ENCODE measurements around the gene FCRL3. TPM values are rescaled to one million over a fixed set of nuclear protein-coding genes. Genes with fewer than 3 reads are reported as not detected.
A peak's percentile ranks its signal among the peaks of the same experiment; 100 is the strongest.
"Not testable (repeated sequence)": the region's sequence is repeated elsewhere in the genome, so short reads cannot be mapped to it uniquely, and the experiment has no call there.

Gene FCRL3
- polyA plus RNA-seq (ENCODE audit: insufficient read length), result not detected
- long read RNA-seq, donor 1, result 0 reads
- long read RNA-seq, donor 2, result 0 reads
- long read RNA-seq, donor 3, result 0 reads
- long read RNA-seq, donor 4, result 0 reads
- long read RNA-seq, donor 5, partial matches to known transcripts, result 0 of 1 reads
- long read RNA-seq, donor 5, other reads (novel, unspliced or antisense), result 0 of 1 reads
- long read RNA-seq, donor 6, result 0 reads
- long read RNA-seq, donor 7, result 0 reads
- long read RNA-seq, donor 8, result 0 reads

DNA sequence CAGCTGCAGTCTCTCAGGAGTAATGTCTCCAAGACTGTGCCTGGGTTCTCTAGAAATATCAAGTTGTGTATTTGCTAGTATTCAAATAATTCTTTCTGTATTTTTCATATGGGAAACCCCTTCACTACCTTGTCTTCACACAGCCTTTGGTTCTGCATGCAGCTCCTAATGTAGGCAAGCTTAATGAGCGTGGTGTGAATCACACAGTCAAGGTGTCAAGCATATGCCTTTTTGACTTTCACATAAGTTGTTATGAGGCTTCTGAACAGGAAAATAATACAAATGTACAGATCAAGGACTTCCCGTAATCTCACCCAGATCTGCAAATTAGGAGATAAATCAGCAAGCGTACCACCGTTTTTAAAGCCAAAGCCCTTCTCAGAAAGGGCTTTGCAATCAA is at the start of gene FCRL3:
FCRL3 (minus strand) TSS at position 38 of the 400 bp plus-strand sequence. CDS start 280 bp downstream, outside the sequence.
- DNase-seq, result no peak

DNA sequence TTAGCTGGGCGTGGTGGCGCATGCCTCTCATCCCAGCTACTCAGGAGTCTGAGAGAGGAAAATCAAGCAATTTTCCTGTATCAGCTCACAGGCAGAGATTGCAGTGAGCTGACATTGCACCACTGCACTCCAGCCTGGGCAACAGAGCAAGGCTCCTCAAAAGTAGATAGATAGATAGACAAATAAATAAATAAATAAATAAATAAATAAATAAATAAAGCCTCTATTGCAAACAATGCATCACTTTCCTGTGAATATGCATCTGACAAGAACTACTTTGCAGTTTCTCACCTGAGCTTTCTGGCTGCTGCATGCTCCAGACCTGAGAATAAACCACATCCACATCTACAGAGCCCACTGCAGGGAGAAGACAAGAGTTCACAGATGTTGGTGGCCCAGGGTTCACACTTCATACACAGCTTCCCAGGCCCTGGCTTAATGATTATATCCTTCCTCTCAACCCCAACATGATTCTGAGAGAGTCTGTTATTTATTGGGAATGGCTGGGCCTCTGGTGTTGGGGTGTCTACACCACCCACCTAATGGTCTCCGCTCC is 47.8 kb upstream of the FCRL3 start:
- no peak for DNase-seq

GRCh38 chr1:157739229-157739901 is 38.8 kb upstream of the FCRL3 start:
- no peak for DNase-seq

DNA sequence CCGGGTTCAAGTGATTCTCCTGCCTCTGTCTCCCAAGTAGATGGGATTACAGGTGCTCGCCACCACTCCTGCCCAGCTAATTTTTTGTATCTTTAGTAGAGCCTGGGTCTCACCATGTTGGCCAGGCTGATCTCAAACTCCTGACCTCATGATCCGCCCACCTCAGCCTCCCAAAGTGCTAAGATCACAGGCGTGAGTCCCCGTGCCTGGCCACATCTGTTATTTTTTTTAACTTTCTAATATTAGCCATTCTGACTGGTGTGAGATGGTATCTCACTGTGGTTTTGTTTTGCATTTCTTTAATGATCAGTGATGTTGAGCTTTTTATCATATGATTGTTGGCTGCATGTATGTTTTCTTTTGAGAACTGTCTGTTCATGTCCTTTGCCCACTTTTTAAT is 35.4 kb upstream of the FCRL3 start:
- not testable (repeated sequence) for DNase-seq

DNA sequence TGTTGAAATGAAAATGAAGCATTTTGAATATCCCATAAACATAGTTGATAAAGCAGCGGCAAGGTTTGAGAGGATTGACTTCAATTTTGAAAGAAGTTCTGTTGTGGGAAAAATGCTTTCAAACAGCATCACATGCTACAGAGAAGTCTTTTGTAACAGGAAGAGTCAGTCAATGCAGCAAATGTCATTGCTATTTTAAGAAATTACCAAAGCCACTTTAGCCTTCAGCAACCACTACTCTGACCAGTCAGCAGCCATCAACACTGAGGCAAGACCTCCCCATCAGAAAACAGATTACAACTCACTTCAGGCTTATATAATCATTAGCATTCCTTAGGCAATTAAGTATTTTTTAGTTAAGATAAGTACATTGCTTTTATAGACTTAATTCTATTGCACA is 33.8 kb upstream of the FCRL3 start:
- DNase-seq, result no peak

DNA sequence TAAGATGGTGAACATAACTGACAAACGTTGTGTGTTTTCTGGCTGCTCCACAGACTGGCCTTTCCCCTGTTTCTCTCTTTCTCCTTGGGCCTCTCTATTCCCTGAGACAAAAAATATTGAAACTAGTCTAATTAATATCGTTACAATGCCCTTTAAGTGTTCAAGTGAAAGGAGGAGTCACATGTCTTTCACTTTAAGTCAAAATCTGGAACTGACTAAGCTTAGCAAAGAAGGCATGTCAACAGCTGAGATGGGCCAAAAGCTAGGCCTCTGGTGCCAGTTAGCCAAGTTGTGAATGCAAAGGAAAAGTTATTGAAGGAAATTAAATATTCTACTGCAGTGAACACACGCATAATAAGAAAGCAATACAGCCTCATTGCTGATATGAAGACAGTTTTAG is 32.2 kb upstream of the FCRL3 start:
- DNase-seq, result no peak

DNA sequence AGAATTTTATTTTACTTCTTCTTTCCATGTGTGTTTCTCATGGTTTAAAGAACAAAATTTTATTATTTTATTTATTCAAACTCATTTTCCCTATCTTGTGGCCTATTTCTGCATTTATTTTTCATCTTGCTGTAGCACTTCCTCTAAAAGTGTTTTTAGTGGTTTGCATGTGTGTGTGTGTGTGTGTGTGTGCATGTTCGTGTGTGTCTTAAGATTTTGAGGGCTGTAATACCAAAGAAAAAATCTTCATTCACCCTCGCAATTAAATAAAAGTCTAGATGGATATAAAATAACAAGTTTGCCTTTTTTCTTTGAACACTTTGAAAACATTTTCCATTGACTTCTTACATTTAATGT is 24.6 kb upstream of the FCRL3 start:
- no peak for DNase-seq

DNA sequence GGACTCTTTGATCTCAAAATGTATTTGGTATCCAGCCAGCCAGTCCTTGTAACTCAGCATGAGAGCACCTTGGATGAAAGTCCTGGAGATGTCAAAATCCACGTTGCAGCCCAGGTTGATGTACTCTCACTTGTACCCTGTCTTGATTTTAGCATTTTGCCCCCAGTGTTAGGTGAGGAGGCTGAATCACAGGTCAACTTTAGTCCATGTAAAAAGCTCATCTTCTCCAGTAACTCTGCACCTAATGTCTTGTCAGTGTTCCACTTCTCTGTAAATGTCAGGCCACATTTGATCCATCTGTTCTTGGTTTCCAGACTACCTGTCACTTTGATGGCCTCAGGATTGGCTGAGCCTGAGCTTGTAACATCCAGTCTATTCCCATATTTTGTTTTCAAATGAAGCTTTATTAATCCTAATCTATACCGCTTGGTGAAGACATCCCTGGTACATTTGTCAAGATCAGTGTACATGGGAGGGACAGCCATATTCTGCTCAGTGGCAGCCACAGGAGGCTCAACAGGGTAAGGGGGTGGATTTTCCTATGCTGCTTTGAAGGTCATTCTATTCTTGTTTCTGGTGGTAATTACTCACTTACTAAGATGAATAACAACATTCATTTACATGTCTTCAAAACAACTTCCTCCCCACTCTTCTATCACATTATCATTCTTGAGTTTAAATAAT is 24.1 kb upstream of the FCRL3 start:
- DNase-seq, result no peak

GRCh38 chr1:157723157-157723556 is 22.6 kb upstream of the FCRL3 start:
- no peak for DNase-seq

- DNase-seq, result no peak
These were observed 21.4 kb upstream of the FCRL3 start for GRCh38 chr1:157721985-157722384.

GRCh38 chr1:157715736-157716135 is 15.2 kb upstream of the FCRL3 start:
- no peak for DNase-seq

DNA sequence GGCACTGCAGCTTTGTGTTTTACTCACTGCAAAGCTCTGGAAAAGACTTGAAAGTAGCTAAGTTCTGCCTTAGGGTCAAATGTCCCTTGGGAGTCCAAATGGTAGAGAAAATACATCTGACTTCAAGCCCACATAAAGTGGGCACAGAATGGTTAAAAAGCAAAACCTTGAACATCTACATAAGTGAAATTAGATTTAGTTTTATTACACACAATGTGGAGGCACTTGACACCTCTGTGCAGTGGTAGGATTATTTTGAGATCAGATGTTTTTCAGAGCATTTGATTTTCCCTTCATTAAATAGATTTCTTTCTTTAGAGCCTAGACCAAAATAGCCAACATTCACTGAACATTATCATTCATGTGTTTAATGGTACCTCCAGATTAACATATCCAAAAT is 11.2 kb upstream of the FCRL3 start:
- no peak for DNase-seq

GRCh38 chr1:157704878-157705277 is 4.3 kb upstream of the FCRL3 start:
- DNase-seq, result no peak

- DNase-seq, result no peak
These were observed 3.4 kb upstream of the FCRL3 start for GRCh38 chr1:157703981-157704380.

DNA sequence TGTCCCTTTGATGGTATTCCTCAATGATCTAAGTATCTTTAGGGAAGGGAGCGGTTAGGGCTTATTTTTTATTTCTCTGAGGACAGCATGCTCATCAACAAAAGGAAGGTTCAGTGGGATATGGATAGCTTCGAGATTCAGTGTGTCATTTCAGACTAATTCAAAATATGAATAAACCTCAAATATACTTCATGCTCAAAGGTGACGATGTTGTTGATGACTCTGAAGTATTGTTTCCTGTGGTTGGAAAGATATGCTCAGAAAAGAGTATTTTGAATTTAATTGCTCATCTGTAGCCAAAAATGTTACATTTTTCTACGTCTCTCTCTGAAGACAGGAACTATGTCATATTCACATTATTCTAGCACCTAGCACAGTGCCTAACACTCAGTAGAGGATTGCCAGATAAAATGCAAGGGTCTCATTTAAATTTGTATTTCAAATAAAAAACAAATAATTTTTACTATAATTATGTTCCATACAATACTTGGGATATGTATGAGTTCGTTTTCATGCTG is 1.8 kb upstream of the FCRL3 start:
- no peak for DNase-seq

DNA sequence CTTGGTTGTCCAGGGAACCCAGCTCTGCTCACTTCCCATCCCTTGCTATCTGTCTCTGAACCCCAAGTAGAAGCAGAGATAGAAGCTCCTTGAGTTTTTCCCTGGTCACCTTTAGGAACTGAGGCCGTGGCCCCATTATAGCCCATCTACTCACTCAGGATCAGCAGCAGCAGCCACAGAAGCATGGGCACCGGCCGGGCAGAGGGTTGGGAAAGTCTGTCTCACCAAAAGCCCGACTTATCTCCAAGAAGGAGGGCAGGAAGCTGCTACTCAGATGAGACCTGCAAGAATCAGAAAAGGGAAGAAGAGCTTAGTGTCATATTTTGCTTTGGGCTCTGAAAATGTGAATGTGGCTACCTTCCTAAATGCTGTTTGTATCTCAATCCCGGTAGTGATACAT is 264 bp downstream of the FCRL3 start:
- DNase-seq, result no peak

DNA sequence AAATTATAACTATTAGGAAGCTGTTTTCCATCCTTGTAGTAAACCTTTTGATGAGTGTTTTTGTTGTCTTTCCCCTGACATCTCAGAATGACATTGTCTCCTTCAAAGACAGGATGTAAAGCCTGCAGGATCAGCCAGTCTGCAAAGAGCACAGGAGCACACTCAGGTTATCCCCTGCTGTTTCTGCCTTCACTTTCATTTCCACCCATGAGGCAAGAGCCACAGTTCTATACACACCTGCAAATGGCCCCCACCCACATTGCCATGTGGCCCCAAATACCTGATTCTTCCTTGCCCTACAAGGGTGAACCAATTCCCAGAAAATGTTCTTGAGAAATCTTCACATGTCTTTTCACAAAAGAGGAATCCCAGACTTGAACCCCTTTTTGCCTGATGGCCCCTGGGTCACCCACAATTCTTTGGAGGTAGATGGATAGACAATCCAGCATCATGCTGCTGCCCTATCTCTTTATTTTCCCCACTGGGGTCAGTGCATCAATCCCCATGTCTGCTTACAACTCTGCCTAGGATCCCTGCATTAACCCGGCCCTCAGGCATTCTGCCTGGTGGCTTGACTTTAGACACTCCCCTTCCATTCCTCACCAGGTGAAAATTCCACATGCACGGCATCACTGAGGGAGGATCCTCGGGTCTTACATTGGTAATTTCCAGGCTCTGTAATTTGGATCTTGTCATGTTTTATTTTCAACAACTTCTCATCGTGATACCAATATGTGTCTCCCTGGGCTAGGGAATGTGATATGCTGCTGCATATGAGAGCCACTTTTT is 2.6 kb downstream of the FCRL3 start:
- DNase-seq, result no peak

DNA sequence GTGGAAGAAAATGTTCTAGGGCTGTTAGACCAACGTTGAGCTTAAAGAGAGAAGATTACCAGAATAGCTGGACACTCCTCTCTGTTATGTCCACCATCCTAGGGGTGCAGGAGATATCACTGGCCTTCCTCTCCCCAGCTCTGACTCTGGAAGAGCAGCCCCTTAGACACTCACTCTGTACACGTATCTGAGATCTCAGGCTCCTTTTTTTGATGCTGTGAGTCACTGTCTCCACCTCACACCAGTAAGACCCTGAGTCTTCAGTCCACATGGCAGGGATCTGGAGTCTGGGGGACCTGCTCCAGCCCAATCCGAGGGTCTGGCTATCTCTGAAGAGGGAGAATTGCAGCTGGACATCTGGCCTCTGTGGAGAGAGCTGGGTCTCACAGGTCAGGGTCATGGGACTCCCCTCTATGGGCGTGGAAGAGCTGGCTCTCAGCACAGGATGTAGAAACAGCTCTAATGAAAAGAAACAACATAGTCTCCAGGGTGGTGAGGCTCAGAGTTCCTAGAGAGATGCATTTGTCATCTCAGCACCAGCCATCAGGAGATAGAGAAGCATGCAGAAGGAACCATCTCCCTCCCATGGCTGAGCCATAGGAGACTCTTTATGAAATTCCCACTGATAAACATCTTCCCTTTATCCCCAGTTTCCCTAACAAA is 3.5 kb downstream of the FCRL3 start:
- no peak for DNase-seq

DNA sequence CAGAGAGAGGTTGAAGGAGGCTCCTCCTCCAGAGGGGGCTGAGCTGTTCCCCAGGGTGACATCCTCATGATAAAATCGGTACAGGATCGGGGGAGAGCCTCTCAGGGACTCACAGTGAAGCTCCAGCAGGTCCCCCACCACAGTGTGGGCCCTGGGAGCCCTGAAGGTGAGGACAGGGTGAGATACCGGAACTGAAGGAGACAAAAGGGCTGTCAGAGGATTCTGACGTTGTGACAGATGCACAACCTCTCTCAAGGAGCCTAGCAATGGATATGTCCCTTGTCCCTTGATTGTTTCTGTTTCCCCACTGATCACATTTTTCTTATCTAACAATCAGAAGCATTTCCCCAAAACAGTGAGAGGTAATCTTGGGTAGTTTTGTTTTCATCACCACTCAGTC is 5.2 kb downstream of the FCRL3 start:
- DNase-seq, result no peak

- DNase-seq, result peak; percentile 7
These were observed 9.2 kb downstream of the FCRL3 start for GRCh38 chr1:157691285-157691920.

Measured in left kidney (tissue), 8 donors.